Lung (tissue), 13 donors: ENCODE data around the gene CHST11. TPM values are rescaled to one million over a fixed set of nuclear protein-coding genes. Genes with fewer than 3 reads are reported as not detected.

Experiments used
- ATAC-seq: fragments of 200-7000 bp; cut with Tn5 transposase; one replicate; pipeline ENCODE4 v1.9.1; 2020; ENCODE audit warnings: moderate number of reproducible peaks; ENCODE audit not compliant: insufficient read depth, low FRiP score
- DNase-seq, 3 donors: peaks; one replicate each; pipeline ENCODE4 v3.0.0-alpha.2; 2013 to 2017
- H3K27ac ChIP-seq, 2 donors: one replicate each; pipeline ENCODE4 v1.5.1; 2013; ENCODE audit warnings: mild to moderate bottlenecking in 2 of 2, moderate library complexity in 2 of 2, control low read depth in 1 of 2, inconsistent platforms in 1 of 2, low read depth in 1 of 2, low read length in 1 of 2
- H3K27me3 ChIP-seq, 3 donors: one replicate each; pipeline ENCODE4 v1.5.1; 2013; ENCODE audit warnings: low read length in 2 of 3; ENCODE audit not compliant: control insufficient read depth in 3 of 3, insufficient read depth in 3 of 3
- H3K36me3 ChIP-seq, 4 donors: one replicate each; pipeline ENCODE4 v1.5.1; 2013; ENCODE audit warnings: low read length in 4 of 4, mild to moderate bottlenecking in 1 of 4, moderate library complexity in 1 of 4; ENCODE audit not compliant: control insufficient read depth in 4 of 4, insufficient read depth in 4 of 4
- H3K4me1 ChIP-seq, 5 donors: one replicate each; pipeline ENCODE4 v1.5.1; 2013; ENCODE audit warnings: low read length in 5 of 5, mild to moderate bottlenecking in 2 of 5, moderate library complexity in 1 of 5; ENCODE audit not compliant: control insufficient read depth in 5 of 5, insufficient read depth in 5 of 5
- H3K4me3 ChIP-seq: one replicate; pipeline ENCODE4 v1.5.1; 2013; ENCODE audit warnings: mild to moderate bottlenecking, control low read depth, moderate library complexity
- H3K9ac ChIP-seq, 2 donors: one replicate each; pipeline ENCODE4 v1.5.1; 2013; ENCODE audit warnings: low read length in 2 of 2, control low read depth in 1 of 2; ENCODE audit not compliant: insufficient read depth in 1 of 2
- H3K9me3 ChIP-seq, 4 donors: one replicate each; pipeline ENCODE4 v1.5.1; 2013; ENCODE audit warnings: low read length in 3 of 4, mild to moderate bottlenecking in 1 of 4, moderate library complexity in 1 of 4; ENCODE audit not compliant: control insufficient read depth in 4 of 4, insufficient read depth in 3 of 4
- CTCF ChIP-seq: IDR thresholded peaks from 2 replicates; pipeline ENCODE4 v1.5.1; 2012; ENCODE audit warnings: mild to moderate bottlenecking; ENCODE audit errors: control extremely low read depth, extremely low read depth
- WGBS, 2 donors: extraction: QIAGEN DNeasy Blood & Tissue Kit; methylation state at CpG; one replicate each; pipeline ENCODE4 v1.1.7; 2013; 5-methylcytosine and 5-hydroxymethylcytosine counted together
- polyA plus RNA-seq, 2 donors: library from polyadenylated mRNA; stranded (reverse); fragments of 200-250 nt; gene quantifications; one replicate each; pipeline ENCODE4 v1.2.1, GENCODE V29; 2013
- small RNA-seq: library from RNA; depleted of rRNA; stranded (forward); fragments of <200 nt; gene quantifications from one replicate; pipeline ENCODE3, GENCODE V24; 2014; ENCODE audit warnings: low replicate concordance
- total RNA-seq, 2 donors: library from RNA; depleted of rRNA in 1 of 2; stranded (reverse); fragments of >200 nt in 1 of 2; gene quantifications; one replicate each; pipeline ENCODE4 v1.2.1, GENCODE V29; 2014 to 2021
- donor health status: control.
- donor health status: control.
- donor health status: Bipolar disorder and iron deficiency.
- donor health status: healthy.
- donor health status: DM: yes; HTN: yes; CAD: no.

The CHST11 gene
- total and polyA plus RNA-seq, 4 donors: 9.0 to 63.2 (median 27.7) TPM

- H3K9me3 ChIP-seq: no peaks in the 10 kb centered on the region
- DNase-seq (no peak), ATAC-seq (no peak)
- no peaks in the 10 kb centered on the region for H3K27me3 ChIP-seq
- H3K4me1 ChIP-seq: no peaks in the 10 kb centered on the region
- no peak overlapping the region for H3K27ac ChIP-seq
- H3K9ac ChIP-seq: no peak overlapping the region
- peaks cover 0 to 1% (median 0%) of the 10 kb centered on the region in 4 donors for H3K36me3 ChIP-seq
- TF ChIP-seq CTCF: no peak
- 90 to 95% methylated on average over 3 of the region's 3 CpGs for WGBS, 2 donors
- H3K4me3 ChIP-seq: no peak overlapping the region
Observed at GRCh38 chr12:104809251-104809650, 352.5 kb downstream of the CHST11 start.

DNA sequence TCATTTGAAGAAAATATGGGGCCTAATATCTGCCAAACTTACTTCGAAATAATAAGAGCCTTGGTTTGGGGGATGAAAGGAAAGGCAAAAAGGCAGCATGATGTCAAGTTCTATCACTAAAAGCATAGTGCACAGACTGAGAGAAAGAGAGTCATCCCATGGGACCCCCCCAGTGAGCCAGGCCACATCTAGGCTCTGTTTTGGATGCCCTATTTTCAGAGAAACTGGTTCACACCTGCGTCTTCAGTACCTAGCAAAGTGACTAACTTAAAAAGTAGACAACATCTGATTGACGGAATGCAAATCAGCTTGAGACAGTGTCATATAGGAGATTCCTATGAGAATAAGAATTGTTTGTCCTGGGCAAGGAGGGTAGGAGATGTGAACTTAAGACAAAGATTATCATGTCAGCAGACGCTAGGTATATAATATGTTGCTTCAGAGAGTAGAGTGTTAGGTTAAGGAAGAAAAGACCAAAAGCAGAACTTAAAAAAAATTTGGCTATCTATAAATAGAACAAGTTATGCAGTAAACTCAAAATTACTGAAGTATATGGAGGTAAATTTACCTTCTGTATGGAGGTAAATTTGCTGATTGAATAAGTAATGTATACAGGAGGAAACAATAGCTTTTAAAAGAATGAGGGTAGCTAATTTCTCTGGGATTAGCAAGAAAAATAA lies 353.1 kb downstream of the CHST11 start:
- H3K4me1 ChIP-seq: no peaks in the 10 kb centered on the region
- no peak for DNase-seq
- no peak for ATAC-seq
- no peak overlapping the region for H3K4me3 ChIP-seq
- H3K9ac ChIP-seq: no peak overlapping the region
- H3K36me3 ChIP-seq: peaks cover 0 to 1% (median 0%) of the 10 kb centered on the region in 4 donors
- no peaks in the 10 kb centered on the region for H3K9me3 ChIP-seq
- H3K27ac ChIP-seq: no peak overlapping the region
- no peaks in the 10 kb centered on the region for H3K27me3 ChIP-seq
- no peak for TF ChIP-seq CTCF
- 64 to 70% methylated on average over 4 of the region's 4 CpGs for WGBS, 2 donors

Small RNA genes within 50 kb of the gene (small RNA-seq; reads per million reads assigned to genes)
- 0.06 reads per million for gene MIR3922

Other genes with a start within 250 kb of the CHST11 start
- gene TXNRD1, start 241.2 kb upstream of the CHST11 start, total RNA-seq: 100 to 1,000 TPM; 135 to 166 TPM
- 100 to 1,000 TPM in 1 of 2 donors, 10 to 100 TPM in 1; 74.2 to 115 TPM for gene TXNRD1, start 241.2 kb upstream of the CHST11 start, polyA plus RNA-seq
- gene EID3, start 153.2 kb upstream of the CHST11 start, total RNA-seq: 10 to 100 TPM in 1 of 2 donors, 1 to 10 TPM in 1; 7.4 to 16.6 TPM
- gene EID3, start 153.2 kb upstream of the CHST11 start, polyA plus RNA-seq: 1 to 10 TPM in 1 of 2 donors, under 1 TPM in 1; 0.89 to 1.6 TPM